Stimulated activated naive CD8-positive, alpha-beta T cell treated with anti-CD3 and anti-CD28 coated beads, Interleukin-15, amount 100 ng/mL, for 72 hours (primary cell): ENCODE measurements around the gene MTHFD1.

Experiments
- ATAC-seq: fragments of 150-1000 bp; cut with Tn5 transposase; 2 replicates; pipeline ENCODE4 v1.10.0; 2021; ENCODE audit warnings: mild to moderate bottlenecking, moderate library complexity
- DNase-seq, 2 donors: peaks; one replicate each; pipeline ENCODE4 v3.0.0; 2021 to 2022
- H3K27ac Mint-ChIP-seq, 2 donors: one replicate each; pipeline ENCODE4 v1.8.0; 2022; ENCODE audit warnings: mild to moderate bottlenecking in 2 of 2, mixed read lengths in 2 of 2, moderate library complexity in 2 of 2
- H3K27me3 Mint-ChIP-seq: one replicate; pipeline ENCODE4 v1.8.0; 2022; ENCODE audit warnings: mixed read lengths
- H3K4me1 Mint-ChIP-seq: one replicate; pipeline ENCODE4 v1.8.0; 2022; ENCODE audit warnings: mild to moderate bottlenecking, mixed read lengths
- H3K4me3 Mint-ChIP-seq, 2 donors: one replicate each; pipeline ENCODE4 v1.8.0; 2022; ENCODE audit warnings: mild to moderate bottlenecking in 2 of 2, mixed read lengths in 2 of 2, moderate library complexity in 1 of 2
- H3K9me3 Mint-ChIP-seq, 2 donors: one replicate each; pipeline ENCODE4 v1.8.0; 2022; ENCODE audit warnings: mixed read lengths in 2 of 2

MTHFD1 gene

GRCh38 chr14:64421166-64421565 lies 33.0 kb downstream of the MTHFD1 start:
- no peaks in the 10 kb centered on the region for H3K9me3 Mint-ChIP-seq
- ATAC-seq (no peak), DNase-seq (no peak)
- H3K4me3 Mint-ChIP-seq = no peak overlapping the region
- no peaks in the 10 kb centered on the region for H3K27me3 Mint-ChIP-seq
- peaks cover 1% of the 10 kb centered on the region for H3K4me1 Mint-ChIP-seq
- H3K27ac Mint-ChIP-seq = no peak overlapping the region

- no peak for DNase-seq
- H3K9me3 Mint-ChIP-seq = no peaks in the 10 kb centered on the region
These were observed 33.9 kb downstream of the MTHFD1 start for GRCh38 chr14:64422005-64422404.

GRCh38 chr14:64422756-64423155 lies 34.6 kb downstream of the MTHFD1 start:
- Mint-ChIP-seq H3K9me3 (no peaks in the 10 kb centered on the region), H3K27ac (no peak overlapping the region), H3K4me3 (no peak overlapping the region), H3K4me1 (no peaks in the 10 kb centered on the region), H3K27me3 (no peaks in the 10 kb centered on the region)
- no peak for DNase-seq
- ATAC-seq = peak; percentile 59

More at GRCh38 chr14:64422005-64422404, 33.9 kb downstream of the MTHFD1 start:
- Mint-ChIP-seq H3K27ac (no peak overlapping the region), H3K4me1 (no peaks in the 10 kb centered on the region), H3K27me3 (no peaks in the 10 kb centered on the region), H3K4me3 (no peak overlapping the region)
- ATAC-seq = no peak

GRCh38 chr14:64423987-64424386 lies 35.8 kb downstream of the MTHFD1 start:
- no peaks in the 10 kb centered on the region for H3K4me1 Mint-ChIP-seq
- DNase-seq = no peak
- no peak overlapping the region for H3K4me3 Mint-ChIP-seq
- ATAC-seq = no peak
- peak overlapping the region in 1 of 2 donors; percentile 59 for H3K27ac Mint-ChIP-seq
- no peaks in the 10 kb centered on the region for H3K27me3 Mint-ChIP-seq
- no peaks in the 10 kb centered on the region for H3K9me3 Mint-ChIP-seq

- no peak overlapping the region for H3K4me3 Mint-ChIP-seq
- no peak overlapping the region for H3K27ac Mint-ChIP-seq
- no peaks in the 10 kb centered on the region for H3K27me3 Mint-ChIP-seq
- no peaks in the 10 kb centered on the region for H3K9me3 Mint-ChIP-seq
- DNase-seq (no peak), ATAC-seq (no peak)
- peaks cover 22% of the 10 kb centered on the region for H3K4me1 Mint-ChIP-seq
These were observed 46.4 kb downstream of the MTHFD1 start for GRCh38 chr14:64434528-64434927.

- peak; percentile 56 for ATAC-seq
- no peak overlapping the region for H3K4me3 Mint-ChIP-seq
- no peaks in the 10 kb centered on the region for H3K9me3 Mint-ChIP-seq
- DNase-seq = no peak
- H3K27me3 Mint-ChIP-seq = no peaks in the 10 kb centered on the region
- peaks cover 23% of the 10 kb centered on the region for H3K4me1 Mint-ChIP-seq
- H3K27ac Mint-ChIP-seq = peak overlapping the region; percentile 42 to 58
These were observed 50.2 kb downstream of the MTHFD1 start for GRCh38 chr14:64438181-64438841.

GRCh38 chr14:64439141-64439540 lies 51.0 kb downstream of the MTHFD1 start:
- H3K4me3 Mint-ChIP-seq = no peak overlapping the region
- H3K27ac Mint-ChIP-seq = peak overlapping the region; percentile 49 to 75
- H3K9me3 Mint-ChIP-seq = no peaks in the 10 kb centered on the region
- H3K27me3 Mint-ChIP-seq = no peaks in the 10 kb centered on the region
- peaks cover 32% of the 10 kb centered on the region for H3K4me1 Mint-ChIP-seq
- ATAC-seq = no peak
- DNase-seq = no peak

- H3K4me1 Mint-ChIP-seq = peaks cover 45% of the 10 kb centered on the region
- no peaks in the 10 kb centered on the region for H3K27me3 Mint-ChIP-seq
- DNase-seq (no peak), ATAC-seq (no peak)
- no peak overlapping the region for H3K4me3 Mint-ChIP-seq
- H3K27ac Mint-ChIP-seq = no peak overlapping the region
- no peaks in the 10 kb centered on the region for H3K9me3 Mint-ChIP-seq
These were observed 52.3 kb downstream of the MTHFD1 start for GRCh38 chr14:64440494-64440893.

GRCh38 chr14:64442300-64442988 lies 54.3 kb downstream of the MTHFD1 start:
- peak overlapping the region in 1 of 2 donors; percentile 82 for H3K27ac Mint-ChIP-seq
- no peak overlapping the region for H3K4me3 Mint-ChIP-seq
- ATAC-seq (no peak), DNase-seq (no peak)
- H3K9me3 Mint-ChIP-seq = no peaks in the 10 kb centered on the region
- no peaks in the 10 kb centered on the region for H3K27me3 Mint-ChIP-seq
- peaks cover 61% of the 10 kb centered on the region for H3K4me1 Mint-ChIP-seq

- DNase-seq = no peak
- no peaks in the 10 kb centered on the region for H3K9me3 Mint-ChIP-seq
- H3K4me1 Mint-ChIP-seq = peaks cover 58% of the 10 kb centered on the region
- H3K4me3 Mint-ChIP-seq = no peak overlapping the region
- ATAC-seq = no peak
- H3K27ac Mint-ChIP-seq = peak overlapping the region; percentile 88 to 89
- no peaks in the 10 kb centered on the region for H3K27me3 Mint-ChIP-seq
These were observed 56.0 kb downstream of the MTHFD1 start for GRCh38 chr14:64444140-64444539.

- H3K9me3 Mint-ChIP-seq = no peaks in the 10 kb centered on the region
- ATAC-seq (peak; percentile 96), DNase-seq (peak; percentile 45 to 67)
- peaks cover 67% of the 10 kb centered on the region for H3K4me1 Mint-ChIP-seq
- peak overlapping the region; percentile 88 to 89 for H3K27ac Mint-ChIP-seq
- H3K27me3 Mint-ChIP-seq = no peaks in the 10 kb centered on the region
- peak overlapping the region; percentile 55 to 58 for H3K4me3 Mint-ChIP-seq
These were observed 57.1 kb downstream of the MTHFD1 start for GRCh38 chr14:64444984-64445845.

- Mint-ChIP-seq H3K4me3 (peak overlapping the region in 1 of 2 donors; percentile 44), H3K4me1 (peaks cover 73% of the 10 kb centered on the region), H3K27ac (peak overlapping the region in 1 of 2 donors; percentile 61), H3K9me3 (no peaks in the 10 kb centered on the region), H3K27me3 (no peaks in the 10 kb centered on the region)
- ATAC-seq (peak; percentile 67), DNase-seq (peak; percentile 19 to 31)
These were observed 59.9 kb downstream of the MTHFD1 start for GRCh38 chr14:64447876-64448670.

GRCh38 chr14:64450255-64450654 lies 62.1 kb downstream of the MTHFD1 start:
- DNase-seq (peak in 1 of 2 donors; percentile 21), ATAC-seq (peak; percentile 54)
- Mint-ChIP-seq H3K27ac (peak overlapping the region; percentile 66 to 98), H3K4me3 (peak overlapping the region in 1 of 2 donors; percentile 64), H3K9me3 (no peaks in the 10 kb centered on the region), H3K27me3 (no peaks in the 10 kb centered on the region), H3K4me1 (peaks cover 53% of the 10 kb centered on the region)

- no peak for ATAC-seq
- Mint-ChIP-seq H3K27ac (no peak overlapping the region), H3K4me1 (peaks cover 16% of the 10 kb centered on the region), H3K4me3 (no peak overlapping the region), H3K9me3 (no peaks in the 10 kb centered on the region), H3K27me3 (no peaks in the 10 kb centered on the region)
- no peak for DNase-seq
These were observed 66.5 kb downstream of the MTHFD1 start for GRCh38 chr14:64454671-64455070.
